AG10803 (cell line): Measurements from ENCODE around the gene CCDC188.

Experiments
- DNase-seq: peaks from one replicate; pipeline ENCODE4 v3.0.0; 2010; ENCODE audit warnings: low read depth
- H3K4me3 ChIP-seq: 2 replicates; pipeline ENCODE4 v1.5.1; 2011; ENCODE audit warnings: mild to moderate bottlenecking, low read length, control low read depth
- CTCF ChIP-seq: conservative IDR thresholded peaks from 2 replicates; pipeline ENCODE4 v1.5.1; 2011; ENCODE audit warnings: mild to moderate bottlenecking, low read length, control low read depth, inconsistent platforms

CCDC188 gene

GRCh38 chr22:20137671-20138416 is 13.0 kb downstream of the CCDC188 start:
- no peak for TF ChIP-seq CTCF
- H3K4me3 ChIP-seq, result no peak overlapping the region
- DNase-seq, result no peak

GRCh38 chr22:20137113-20137512 is 13.7 kb downstream of the CCDC188 start:
- no peak overlapping the region for H3K4me3 ChIP-seq
- no peak for DNase-seq
- no peak for TF ChIP-seq CTCF

- no peak for TF ChIP-seq CTCF
- DNase-seq, result no peak
- no peak overlapping the region for H3K4me3 ChIP-seq
Observed at GRCh38 chr22:20136603-20136873, 14.3 kb downstream of the CCDC188 start.

GRCh38 chr22:20135806-20136602 is 14.9 kb downstream of the CCDC188 start:
- DNase-seq, result no peak
- H3K4me3 ChIP-seq, result no peak overlapping the region
- no peak for TF ChIP-seq CTCF

- no peak for TF ChIP-seq CTCF
- no peak for DNase-seq
- H3K4me3 ChIP-seq, result no peak overlapping the region
Observed at GRCh38 chr22:20135265-20135664, 15.6 kb downstream of the CCDC188 start.

GRCh38 chr22:20133930-20134549 is 16.8 kb downstream of the CCDC188 start:
- no peak for TF ChIP-seq CTCF

More at GRCh38 chr22:20133930-20134549, 16.8 kb downstream of the CCDC188 start:
- no peak overlapping the region for H3K4me3 ChIP-seq
- DNase-seq, result no peak
